Stomach (tissue), 4 donors: ENCODE measurements around the gene ICAM2.

Experiments used
- POLR2A ChIP-seq, 4 donors: fragments of 450-650 bp; IDR thresholded peaks; one replicate each; pipeline ENCODE4 v1.6.1; 2016; ENCODE audit warnings: antibody characterized with exemption in 4 of 4, control low read depth in 2 of 4, mild to moderate bottlenecking in 1 of 4, moderate library complexity in 1 of 4
- POLR2AphosphoS5 ChIP-seq, 3 donors: sonication (generic); formaldehyde crosslinking; IDR thresholded peaks; one replicate each; pipeline ENCODE4 v1.6.1; 2016; ENCODE audit warnings: antibody characterized with exemption in 3 of 3
- TF ChIP-seq, protein P1 (sequence below), 7 experiments: fragments of 450-650 bp in 4 of 7; fragments of 200-600 bp in 3 of 7; sonication (generic) in 3 of 7; IDR thresholded peaks; one replicate each; pipeline ENCODE4 v1.5.1; 2016 to 2019; ENCODE audit warnings: antibody characterized with exemption in 7 of 7, control low read depth in 2 of 7, mild to moderate bottlenecking in 1 of 7

DNA sequence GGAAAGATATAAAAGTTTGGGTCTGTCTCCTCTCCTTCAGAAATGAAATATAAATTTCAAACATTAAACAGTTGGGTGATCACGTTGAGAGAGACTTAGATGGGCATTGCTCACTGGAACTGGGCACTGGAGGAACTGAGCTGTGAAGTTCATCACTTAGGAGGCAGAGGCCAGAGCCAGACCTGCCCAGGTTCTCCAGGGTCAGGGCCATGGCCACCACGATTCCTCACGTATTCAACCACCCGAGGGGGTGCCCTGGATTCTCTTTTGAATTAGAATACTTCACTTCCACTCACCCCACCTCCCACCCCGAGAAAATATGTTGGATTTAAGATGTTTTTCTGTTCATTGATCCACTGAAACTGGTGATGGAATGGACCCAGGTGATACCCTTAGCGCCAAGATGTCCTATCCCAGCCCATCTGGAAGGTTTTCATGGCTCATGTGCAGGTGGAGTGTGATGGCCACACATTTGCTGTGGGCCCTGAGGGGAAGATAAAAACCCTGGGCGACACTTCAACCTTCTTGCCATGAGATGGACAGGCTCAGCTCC is 16.1 kb downstream of the ICAM2 start:
- TF ChIP-seq, protein P1, sequence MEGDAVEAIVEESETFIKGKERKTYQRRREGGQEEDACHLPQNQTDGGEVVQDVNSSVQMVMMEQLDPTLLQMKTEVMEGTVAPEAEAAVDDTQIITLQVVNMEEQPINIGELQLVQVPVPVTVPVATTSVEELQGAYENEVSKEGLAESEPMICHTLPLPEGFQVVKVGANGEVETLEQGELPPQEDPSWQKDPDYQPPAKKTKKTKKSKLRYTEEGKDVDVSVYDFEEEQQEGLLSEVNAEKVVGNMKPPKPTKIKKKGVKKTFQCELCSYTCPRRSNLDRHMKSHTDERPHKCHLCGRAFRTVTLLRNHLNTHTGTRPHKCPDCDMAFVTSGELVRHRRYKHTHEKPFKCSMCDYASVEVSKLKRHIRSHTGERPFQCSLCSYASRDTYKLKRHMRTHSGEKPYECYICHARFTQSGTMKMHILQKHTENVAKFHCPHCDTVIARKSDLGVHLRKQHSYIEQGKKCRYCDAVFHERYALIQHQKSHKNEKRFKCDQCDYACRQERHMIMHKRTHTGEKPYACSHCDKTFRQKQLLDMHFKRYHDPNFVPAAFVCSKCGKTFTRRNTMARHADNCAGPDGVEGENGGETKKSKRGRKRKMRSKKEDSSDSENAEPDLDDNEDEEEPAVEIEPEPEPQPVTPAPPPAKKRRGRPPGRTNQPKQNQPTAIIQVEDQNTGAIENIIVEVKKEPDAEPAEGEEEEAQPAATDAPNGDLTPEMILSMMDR (IDR thresholded peaks at IDR 0.05): no peak
- TF ChIP-seq POLR2A (IDR thresholded peaks at IDR 0.05): no peak
- TF ChIP-seq POLR2AphosphoS5 (IDR thresholded peaks at IDR 0.05): no peak
